ENCODE measurements around the gene CLC. TPM values are rescaled to one million over a fixed set of nuclear protein-coding genes. Genes with fewer than 3 reads are reported as not detected.
A peak's percentile ranks its signal among the peaks of the same experiment; 100 is the strongest.

Gene CLC
- total and polyA plus RNA-seq, 2 of the 13 experiments (the other 11 are each of a cell fraction or from before 2014, with no cell fraction given), result not detected

GRCh38 chr19:39695759-39696158 lies 42.1 kb downstream of the CLC start (continued):
- 0 out of 2 replicates have a peak, but pooled peaks have one; percentile 23 for TF ChIP-seq ATF2 (CRISPR knock-in tag; IDR thresholded peaks at IDR 0.05)
- TF ChIP-seq ZNF232 (CRISPR knock-in tag; IDR thresholded peaks at IDR 0.05; ENCODE audit: borderline replicate concordance), result no peak
- no peak for TF ChIP-seq ZC3H13 (CRISPR knock-in tag; IDR thresholded peaks at IDR 0.05)
- TF ChIP-seq FOXP1 (IDR thresholded peaks at IDR 0.05), result no peak
- peak; percentile 43; the same call in 1 of the 2 replicates for TF ChIP-seq FOXP1 (CRISPR knock-in tag; IDR thresholded peaks at IDR 0.05)
- no peak for TF ChIP-seq HNRNPLL (IDR thresholded peaks at IDR 0.05; ENCODE audit: low read depth, low read length, poor library complexity, severe bottlenecking)
- no peak for TF ChIP-seq RFX5 (IDR thresholded peaks at IDR 0.05; ENCODE audit: low read depth, low read length)
- TF ChIP-seq YY1 (IDR thresholded peaks at IDR 0.05; ENCODE audit: insufficient read depth, insufficient replicate concordance, low read depth, low read length), result no peak
- TF ChIP-seq PITX1 (CRISPR knock-in tag; IDR thresholded peaks at IDR 0.05), result peak; percentile 44; the same call in 1 of the 2 replicates
- TF ChIP-seq RAD51 (IDR thresholded peaks at IDR 0.05; ENCODE audit: borderline replicate concordance), result no peak
- peak; percentile 40; the same call in 1 of the 2 replicates for TF ChIP-seq NCOA2 (CRISPR knock-in tag; IDR thresholded peaks at IDR 0.05)
- TF ChIP-seq KAT8 (CRISPR knock-in tag; IDR thresholded peaks at IDR 0.05), result no peak
- TF ChIP-seq CHD2 (IDR thresholded peaks at IDR 0.05; ENCODE audit: low read depth, low read length), result no peak
- TF ChIP-seq, protein P1, sequence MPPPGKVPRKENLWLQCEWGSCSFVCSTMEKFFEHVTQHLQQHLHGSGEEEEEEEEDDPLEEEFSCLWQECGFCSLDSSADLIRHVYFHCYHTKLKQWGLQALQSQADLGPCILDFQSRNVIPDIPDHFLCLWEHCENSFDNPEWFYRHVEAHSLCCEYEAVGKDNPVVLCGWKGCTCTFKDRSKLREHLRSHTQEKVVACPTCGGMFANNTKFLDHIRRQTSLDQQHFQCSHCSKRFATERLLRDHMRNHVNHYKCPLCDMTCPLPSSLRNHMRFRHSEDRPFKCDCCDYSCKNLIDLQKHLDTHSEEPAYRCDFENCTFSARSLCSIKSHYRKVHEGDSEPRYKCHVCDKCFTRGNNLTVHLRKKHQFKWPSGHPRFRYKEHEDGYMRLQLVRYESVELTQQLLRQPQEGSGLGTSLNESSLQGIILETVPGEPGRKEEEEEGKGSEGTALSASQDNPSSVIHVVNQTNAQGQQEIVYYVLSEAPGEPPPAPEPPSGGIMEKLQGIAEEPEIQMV (CRISPR knock-in tag; IDR thresholded peaks at IDR 0.05; ENCODE audit: low read depth), result no peak
- no peak for TF ChIP-seq ZNF318 (CRISPR knock-in tag; IDR thresholded peaks at IDR 0.05)
- peak; percentile 50; the same call in 1 of the 2 replicates for TF ChIP-seq FOXJ3 (CRISPR knock-in tag; IDR thresholded peaks at IDR 0.05; ENCODE audit: borderline replicate concordance)
- no peak for TF ChIP-seq STAG1 (CRISPR knock-in tag; IDR thresholded peaks at IDR 0.05)
- TF ChIP-seq NR3C1 (CRISPR knock-in tag; IDR thresholded peaks at IDR 0.05), result no peak
- TF ChIP-seq MBD4 (IDR thresholded peaks at IDR 0.05; ENCODE audit: borderline replicate concordance, low read length), result no peak
- TF ChIP-seq JARID2 (CRISPR knock-in tag; IDR thresholded peaks at IDR 0.05; ENCODE audit: insufficient replicate concordance), result no peak
